T-helper 2 cell (primary cell): Measurements from ENCODE around the gene HLX.

Experiments
- DNase-seq, 5 experiments: peaks; one replicate each; pipeline versions ENCODE4 v3.0.0 to v3.0.0-alpha.2; 2012 to 2022

Gene HLX

GRCh38 chr1:220882061-220882891 is 3.0 kb downstream of the HLX start:
- no peak for DNase-seq

- DNase-seq: no peak
Observed at GRCh38 chr1:220884109-220884980, 5.1 kb downstream of the HLX start.

GRCh38 chr1:220884981-220885918 is 6.0 kb downstream of the HLX start:
- DNase-seq: no peak

- DNase-seq: no peak
Observed at GRCh38 chr1:220885971-220886370, 6.7 kb downstream of the HLX start.

- no peak for DNase-seq
Observed at GRCh38 chr1:220886470-220887201, 7.4 kb downstream of the HLX start.

GRCh38 chr1:220887202-220887519 is 7.9 kb downstream of the HLX start:
- no peak for DNase-seq

- no peak for DNase-seq
Observed at GRCh38 chr1:220887520-220888416, 8.5 kb downstream of the HLX start.

- no peak for DNase-seq
Observed at GRCh38 chr1:220888417-220888986, 9.3 kb downstream of the HLX start.

GRCh38 chr1:220889333-220889732 is 10.1 kb downstream of the HLX start:
- no peak for DNase-seq

- no peak for DNase-seq
Observed at GRCh38 chr1:220889848-220890287, 10.6 kb downstream of the HLX start.

- no peak for DNase-seq
Observed at GRCh38 chr1:220890602-220891001, 11.4 kb downstream of the HLX start.

GRCh38 chr1:220891224-220892085 is 12.2 kb downstream of the HLX start:
- no peak for DNase-seq

GRCh38 chr1:220892086-220892376 is 12.8 kb downstream of the HLX start:
- no peak for DNase-seq

GRCh38 chr1:220892997-220893700 is 13.9 kb downstream of the HLX start:
- DNase-seq: peak in 1 of 5 experiments; percentile 43

GRCh38 chr1:220893701-220894024 is 14.4 kb downstream of the HLX start:
- DNase-seq: no peak

- peak in 1 of 5 experiments; percentile 22 for DNase-seq
Observed at GRCh38 chr1:220894025-220894923, 15.0 kb downstream of the HLX start.

- DNase-seq: no peak
Observed at GRCh38 chr1:220894924-220895256, 15.6 kb downstream of the HLX start.

GRCh38 chr1:220895412-220895946 is 16.2 kb downstream of the HLX start:
- no peak for DNase-seq
